Epithelial cell of esophagus (primary cell): ENCODE results near the gene GALNT13.
"Not testable (repeated sequence)": the region's sequence is repeated elsewhere in the genome, so short reads cannot be mapped to it uniquely, and the experiment has no call there.

ENCODE experiments used
- DNase-seq: peaks from one replicate; pipeline ENCODE4 v3.0.0; 2010; ENCODE audit warnings: low read depth
- H3K4me3 ChIP-seq: 2 replicates; pipeline ENCODE4 v1.5.1; 2011; ENCODE audit warnings: mild to moderate bottlenecking, low read length, control low read depth
- CTCF ChIP-seq: IDR thresholded peaks from 2 replicates; pipeline ENCODE4 v1.5.1; 2011; ENCODE audit warnings: low read depth, mild to moderate bottlenecking, low read length, control low read depth, inconsistent platforms; ENCODE audit not compliant: insufficient read depth; ENCODE audit errors: missing control alignments

GALNT13 gene

DNA sequence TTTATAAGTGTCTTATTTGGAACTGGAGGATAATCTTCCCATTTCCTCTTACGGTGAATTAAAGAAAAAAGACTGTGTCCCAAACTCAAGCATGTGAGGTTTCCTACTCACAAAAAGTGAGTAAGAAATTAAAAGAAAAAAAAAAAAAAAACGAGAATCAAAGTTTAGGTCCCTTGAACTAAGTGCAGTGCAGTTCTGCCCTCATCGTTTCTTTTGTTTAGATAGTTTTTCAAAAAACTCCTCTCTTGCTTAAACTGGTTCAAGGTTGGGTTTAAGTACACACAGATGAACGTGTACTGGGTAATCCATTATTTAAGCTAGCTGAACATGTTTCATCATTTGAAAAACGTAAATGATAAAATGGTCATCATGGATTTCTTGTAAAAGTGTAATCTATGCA lies 590.9 kb downstream of the GALNT13 start:
- no peak overlapping the region for H3K4me3 ChIP-seq
- TF ChIP-seq CTCF = no peak
- no peak for DNase-seq

- H3K4me3 ChIP-seq = no peak overlapping the region
- no peak for TF ChIP-seq CTCF
- DNase-seq = no peak
Measured at GRCh38 chr2:154466226-154466625, 594.5 kb downstream of the GALNT13 start.

DNA sequence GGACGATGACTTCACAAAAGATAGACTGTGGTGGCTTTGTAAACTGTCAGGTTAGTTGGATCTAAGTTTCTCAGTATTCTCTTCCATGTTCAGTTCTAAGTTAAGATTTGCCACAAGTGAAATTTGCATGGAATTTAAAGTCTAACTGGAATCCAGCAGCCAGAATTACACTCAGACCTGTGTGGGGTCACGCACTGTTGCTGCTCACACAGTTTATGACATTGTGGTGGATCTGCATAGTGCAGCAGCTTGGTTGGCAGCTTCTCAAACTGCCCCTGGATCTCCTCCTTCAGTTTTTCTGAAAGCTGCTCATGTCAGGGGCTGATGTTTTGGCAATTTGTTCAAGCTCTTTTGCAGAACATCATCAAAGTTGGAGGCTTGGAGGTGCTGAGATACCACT lies 598.7 kb downstream of the GALNT13 start:
- no peak for DNase-seq
- TF ChIP-seq CTCF = no peak
- H3K4me3 ChIP-seq = no peak overlapping the region

- not testable (repeated sequence) for DNase-seq, H3K4me3 ChIP-seq
Measured at GRCh38 chr2:154471492-154471891, 599.8 kb downstream of the GALNT13 start.

DNA sequence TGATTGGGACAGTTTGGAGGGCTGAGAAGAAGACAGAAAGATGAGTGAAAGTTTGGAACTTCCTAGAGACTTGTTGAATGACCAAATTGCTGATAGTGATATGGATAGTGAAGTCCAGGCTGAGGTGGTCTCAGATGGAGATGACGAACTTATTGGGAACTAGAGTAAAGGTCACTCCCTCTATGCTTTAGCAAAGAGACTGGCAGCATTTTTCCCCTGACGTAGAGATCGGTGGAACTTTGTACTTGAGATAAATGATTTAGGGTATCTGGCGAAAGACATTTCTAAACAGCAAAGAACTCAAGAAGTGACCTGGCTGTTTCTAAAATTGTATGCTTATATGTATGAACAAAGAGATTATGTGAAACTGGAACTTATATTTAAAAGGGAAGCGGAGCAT lies 605.6 kb downstream of the GALNT13 start:
- DNase-seq = no peak
- no peak for TF ChIP-seq CTCF
- no peak overlapping the region for H3K4me3 ChIP-seq

GRCh38 chr2:154480521-154480920 lies 608.8 kb downstream of the GALNT13 start:
- TF ChIP-seq CTCF = no peak
- no peak overlapping the region for H3K4me3 ChIP-seq
- DNase-seq = no peak

GRCh38 chr2:154481336-154481735 lies 609.6 kb downstream of the GALNT13 start:
- DNase-seq = no peak

More at GRCh38 chr2:154481336-154481735, 609.6 kb downstream of the GALNT13 start:
- no peak for TF ChIP-seq CTCF
- H3K4me3 ChIP-seq = no peak overlapping the region
